GM12875 (cell line): ENCODE results near the gene SH2D1B.
"Not testable (repeated sequence)": the region's sequence is repeated elsewhere in the genome, so short reads cannot be mapped to it uniquely, and the experiment has no call there.

Experiments used
- H3K4me3 ChIP-seq: one replicate; pipeline ENCODE4 v1.5.1; 2011; ENCODE audit warnings: low read depth, low read length, control low read depth
- TF ChIP-seq, protein P1 (sequence below): IDR thresholded peaks from 2 replicates; pipeline ENCODE4 v1.5.1; 2011; ENCODE audit warnings: low read depth, mild to moderate bottlenecking, control low read depth, inconsistent platforms, low read length, moderate library complexity, borderline replicate concordance; ENCODE audit not compliant: insufficient read depth

The SH2D1B gene

DNA sequence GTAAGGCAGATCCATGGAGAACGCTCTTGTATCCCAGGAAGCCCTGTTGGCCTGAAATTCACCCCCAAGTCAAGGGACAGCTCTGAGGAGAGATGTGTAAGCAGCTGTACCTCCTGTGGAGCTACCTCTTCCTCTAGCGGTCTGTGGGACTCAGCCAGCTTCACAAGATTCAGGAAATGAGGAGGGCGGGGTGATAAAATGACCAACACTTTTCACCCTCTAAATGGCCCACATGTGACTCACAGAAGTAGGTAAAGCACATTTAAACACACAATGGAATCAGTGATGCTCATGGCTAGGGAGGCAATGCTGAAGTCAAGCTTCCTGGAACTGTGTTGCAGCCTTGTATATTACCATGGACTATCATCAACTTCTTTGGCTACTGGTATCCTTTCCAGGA lies at the start of gene SH2D1B:
TSS of gene SH2D1B (minus strand) at position 135 of the 400 bp plus-strand sequence. CDS start at position 15, 120 bp downstream.
- TF ChIP-seq, protein P1, sequence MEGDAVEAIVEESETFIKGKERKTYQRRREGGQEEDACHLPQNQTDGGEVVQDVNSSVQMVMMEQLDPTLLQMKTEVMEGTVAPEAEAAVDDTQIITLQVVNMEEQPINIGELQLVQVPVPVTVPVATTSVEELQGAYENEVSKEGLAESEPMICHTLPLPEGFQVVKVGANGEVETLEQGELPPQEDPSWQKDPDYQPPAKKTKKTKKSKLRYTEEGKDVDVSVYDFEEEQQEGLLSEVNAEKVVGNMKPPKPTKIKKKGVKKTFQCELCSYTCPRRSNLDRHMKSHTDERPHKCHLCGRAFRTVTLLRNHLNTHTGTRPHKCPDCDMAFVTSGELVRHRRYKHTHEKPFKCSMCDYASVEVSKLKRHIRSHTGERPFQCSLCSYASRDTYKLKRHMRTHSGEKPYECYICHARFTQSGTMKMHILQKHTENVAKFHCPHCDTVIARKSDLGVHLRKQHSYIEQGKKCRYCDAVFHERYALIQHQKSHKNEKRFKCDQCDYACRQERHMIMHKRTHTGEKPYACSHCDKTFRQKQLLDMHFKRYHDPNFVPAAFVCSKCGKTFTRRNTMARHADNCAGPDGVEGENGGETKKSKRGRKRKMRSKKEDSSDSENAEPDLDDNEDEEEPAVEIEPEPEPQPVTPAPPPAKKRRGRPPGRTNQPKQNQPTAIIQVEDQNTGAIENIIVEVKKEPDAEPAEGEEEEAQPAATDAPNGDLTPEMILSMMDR, result no peak
- no peak within 1 kb of the TSS for H3K4me3 ChIP-seq

DNA sequence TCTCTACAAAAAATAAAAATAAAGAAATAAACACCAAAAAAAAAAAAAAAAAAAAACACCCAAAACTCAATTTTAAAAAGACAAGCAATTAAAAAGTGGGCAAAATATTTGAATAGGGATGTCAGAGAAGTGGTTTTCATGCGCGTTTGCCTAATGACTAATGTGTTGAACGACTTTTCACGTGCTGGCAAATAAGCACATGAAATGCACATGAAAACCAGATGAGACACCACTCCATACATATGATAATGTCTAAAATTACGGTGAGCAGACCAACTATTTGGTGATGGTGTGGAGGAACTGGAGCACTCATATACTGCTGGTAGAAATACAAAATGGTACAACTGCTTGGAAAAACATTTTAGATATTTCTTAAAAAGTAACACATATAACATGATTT lies 46.3 kb upstream of the SH2D1B start:
- TF ChIP-seq, protein P1, result no peak
- no peak overlapping the region for H3K4me3 ChIP-seq

DNA sequence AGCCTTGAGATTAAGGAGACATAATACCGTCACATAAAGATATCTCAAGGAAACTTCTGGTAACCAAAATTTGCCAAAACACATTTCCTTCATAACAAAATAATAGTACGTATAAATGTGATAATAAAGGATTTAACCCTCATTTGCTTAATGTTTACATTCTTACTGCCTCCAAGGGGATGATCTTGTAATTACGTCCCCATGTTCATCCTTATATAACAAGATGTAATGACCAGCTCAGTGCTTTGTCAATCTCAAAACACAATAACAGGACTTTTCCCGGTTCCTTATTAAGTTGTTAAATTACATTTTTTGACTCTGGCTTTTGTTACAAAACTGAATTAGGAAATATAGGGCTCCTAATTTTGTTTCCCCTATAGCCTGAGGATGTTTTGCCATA lies 44.4 kb upstream of the SH2D1B start:
- no peak overlapping the region for H3K4me3 ChIP-seq
- TF ChIP-seq, protein P1, result no peak

DNA sequence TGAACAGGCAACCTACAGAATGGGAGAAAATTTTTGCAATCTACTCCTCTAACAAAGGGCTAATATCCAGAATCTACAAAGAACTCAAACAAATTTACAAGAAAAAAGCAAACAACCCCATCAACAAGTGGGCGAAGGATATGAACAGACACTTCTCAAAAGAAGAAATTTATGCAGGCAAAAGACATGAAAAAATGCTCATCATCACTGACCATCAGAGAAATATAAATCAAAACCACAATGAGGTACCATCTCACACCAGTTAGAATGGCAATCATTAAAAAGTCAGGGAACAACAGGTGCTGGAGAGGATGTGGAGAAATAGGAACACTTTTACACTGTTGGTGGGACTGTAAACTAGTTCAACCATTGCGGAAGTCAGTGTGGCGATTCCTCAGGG lies 42.4 kb upstream of the SH2D1B start:
- not testable (repeated sequence) for H3K4me3 ChIP-seq

GRCh38 chr1:162446946-162447345 lies 35.0 kb upstream of the SH2D1B start:
- H3K4me3 ChIP-seq, result no peak overlapping the region
- TF ChIP-seq, protein P1, result no peak

DNA sequence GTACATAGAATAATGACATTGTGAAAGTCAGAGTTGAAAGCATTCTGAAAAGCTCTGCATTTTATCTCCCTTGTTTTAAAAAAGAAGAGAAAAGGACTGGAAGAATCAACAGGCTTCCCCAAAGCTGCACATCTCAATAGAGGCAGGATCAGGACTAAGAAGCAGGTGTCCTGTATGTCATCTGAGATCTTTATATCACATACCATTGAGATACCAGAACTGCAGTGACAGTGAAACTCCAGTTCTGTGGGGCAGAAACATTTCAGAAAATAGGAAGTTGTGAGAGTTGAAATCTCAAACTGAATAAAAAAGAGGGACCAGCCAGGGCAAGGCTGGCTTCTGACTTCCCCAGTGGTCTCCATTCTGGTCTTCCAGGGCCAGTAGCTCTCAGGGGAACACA lies 33.0 kb upstream of the SH2D1B start:
- TF ChIP-seq, protein P1, result no peak

GRCh38 chr1:162432977-162433713 lies 21.2 kb upstream of the SH2D1B start:
- H3K4me3 ChIP-seq, result not testable (repeated sequence)

More for the DNA sequence above, 33.0 kb upstream of the SH2D1B start:
- H3K4me3 ChIP-seq, result no peak overlapping the region

DNA sequence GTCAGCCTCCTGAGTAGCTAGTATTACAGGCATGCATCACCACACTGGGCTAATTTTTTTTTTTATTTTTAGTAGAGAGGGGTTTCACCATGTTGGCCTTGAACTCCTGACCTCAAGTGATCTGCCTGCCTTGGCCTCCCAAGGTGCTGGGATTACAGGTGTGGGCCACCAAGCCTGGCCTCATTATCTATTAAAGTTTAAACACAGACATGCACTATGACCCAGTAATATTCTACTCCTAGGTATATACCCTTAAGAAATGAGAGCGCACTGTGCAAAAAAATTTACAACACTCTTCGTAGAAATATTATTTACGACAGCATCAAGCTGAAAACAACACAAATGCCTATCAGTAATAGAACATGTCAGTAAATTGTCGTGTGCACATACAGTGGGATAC lies 18.6 kb upstream of the SH2D1B start:
- no peak overlapping the region for H3K4me3 ChIP-seq
- TF ChIP-seq, protein P1, result no peak
